Neural cell (in vitro differentiated cells): ENCODE measurements around the gene CEP85.

ENCODE experiments used
- CTCF ChIP-seq: fragments of 450-650 bp; IDR thresholded peaks from 2 replicates; pipeline ENCODE4 v1.5.1; 2014; ENCODE audit warnings: antibody characterized with exemption, mild to moderate bottlenecking, moderate library complexity; ENCODE audit not compliant: poor library complexity, severe bottlenecking
- MXI1 ChIP-seq: fragments of 450-650 bp; conservative IDR thresholded peaks from 2 replicates; pipeline ENCODE4 v1.6.1; 2014; ENCODE audit warnings: antibody characterized with exemption, mild to moderate bottlenecking; ENCODE audit not compliant: poor library complexity, severe bottlenecking
- TAF1 ChIP-seq: IDR thresholded peaks from 2 replicates; pipeline ENCODE4 v1.6.1; 2012; ENCODE audit warnings: low read depth

DNA sequence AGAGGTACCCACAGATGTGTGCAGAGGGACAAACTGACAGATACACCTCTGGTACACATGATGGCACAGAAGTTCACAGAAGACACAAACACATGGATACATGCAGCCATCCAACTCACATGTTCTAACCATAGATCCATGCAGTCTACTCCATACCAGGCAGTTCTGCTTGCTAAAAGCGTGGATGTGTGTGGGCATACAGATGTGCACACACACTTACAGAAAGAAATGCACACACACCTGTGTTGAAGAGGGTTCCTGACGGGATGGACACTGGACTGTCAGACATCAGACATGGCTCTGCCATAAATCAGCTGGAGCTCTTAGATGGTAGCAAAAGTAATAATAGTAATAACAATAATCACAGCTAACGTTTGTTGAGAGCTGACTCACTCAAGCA lies 90.5 kb downstream of the CEP85 start:
- TF ChIP-seq TAF1 (no peak), MXI1 (no peak), CTCF (no peak)
